Inflammatory macrophage treated with lipopolysaccharide for 4 hours (primary cell): ENCODE measurements around the gene ISCA2.
A peak's percentile ranks its signal among the peaks of the same experiment; 100 is the strongest.
"Not testable (repeated sequence)": the region's sequence is repeated elsewhere in the genome, so short reads cannot be mapped to it uniquely, and the experiment has no call there.

Experiments used
- DNase-seq: peaks from one replicate; pipeline ENCODE4 v3.0.0-alpha.2; 2020

ISCA2 gene, protein sequence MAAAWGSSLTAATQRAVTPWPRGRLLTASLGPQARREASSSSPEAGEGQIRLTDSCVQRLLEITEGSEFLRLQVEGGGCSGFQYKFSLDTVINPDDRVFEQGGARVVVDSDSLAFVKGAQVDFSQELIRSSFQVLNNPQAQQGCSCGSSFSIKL

DNA sequence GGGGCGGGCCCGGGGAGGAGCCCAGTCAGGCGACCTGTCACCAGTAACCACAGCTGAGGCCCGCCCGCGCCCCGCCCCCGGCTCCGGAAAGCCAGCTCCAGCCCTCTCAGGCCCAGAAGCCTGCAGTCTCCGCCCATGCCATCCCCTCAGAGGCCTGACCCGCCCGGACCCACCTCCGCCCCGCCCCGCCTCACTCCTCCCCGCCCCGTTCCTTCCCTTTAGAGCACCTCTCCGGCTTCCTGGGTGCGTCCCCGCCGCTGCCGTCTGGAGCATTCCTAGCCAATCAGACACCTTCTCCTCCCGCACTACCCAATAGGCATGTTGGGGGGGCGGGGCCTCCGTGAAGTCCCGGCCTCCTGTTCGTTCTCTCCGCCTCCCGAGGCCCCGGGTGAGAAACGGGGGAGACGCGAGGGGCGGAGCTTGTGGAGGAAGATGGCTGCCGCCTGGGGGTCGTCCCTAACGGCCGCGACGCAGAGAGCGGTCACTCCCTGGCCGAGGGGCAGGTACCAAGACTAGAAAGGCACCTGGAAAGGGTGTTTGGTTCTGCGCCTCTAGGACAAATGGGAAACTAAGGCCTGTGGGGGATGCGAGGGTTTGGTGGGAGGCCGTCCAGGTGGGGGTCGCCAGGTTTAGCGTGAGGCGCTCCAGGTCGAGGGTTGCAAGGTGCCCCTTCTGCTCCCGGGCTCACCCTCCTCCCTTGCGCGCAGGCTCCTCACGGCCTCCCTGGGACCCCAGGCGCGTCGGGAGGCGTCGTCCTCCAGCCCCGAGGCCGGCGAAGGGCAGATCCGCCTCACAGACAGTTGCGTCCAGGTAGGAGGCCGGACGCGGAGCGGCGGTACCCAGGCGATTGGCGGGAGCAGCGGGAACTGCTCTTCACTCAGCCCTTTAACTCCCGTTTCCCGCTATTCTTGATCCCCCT, at the start of gene ISCA2:
ISCA2 (plus strand) TSS at position 423 of the 919 bp plus-strand sequence; CDS start at position 433, 10 bp downstream.
- DNase-seq, result peak; percentile 99

DNA sequence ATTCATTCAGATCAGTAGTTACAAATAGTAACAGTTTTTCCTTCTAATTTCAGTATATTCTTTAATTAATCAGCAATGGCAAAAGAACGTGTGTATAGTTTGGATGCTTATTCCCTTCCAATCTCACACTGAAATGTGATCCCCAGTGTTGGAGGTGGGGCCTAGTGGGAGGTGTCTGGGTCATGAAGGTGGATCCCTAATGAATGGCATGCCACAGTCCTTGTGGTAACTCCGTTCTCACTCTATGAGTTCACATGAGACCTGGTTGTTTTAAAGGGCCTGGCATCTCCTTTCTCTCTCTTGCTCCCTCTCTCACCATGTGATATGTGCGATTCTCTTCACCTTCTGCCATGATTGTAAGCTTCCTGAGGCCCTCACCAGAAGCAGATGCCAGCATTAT, 48.7 kb upstream of the ISCA2 start:
- DNase-seq, result no peak

DNA sequence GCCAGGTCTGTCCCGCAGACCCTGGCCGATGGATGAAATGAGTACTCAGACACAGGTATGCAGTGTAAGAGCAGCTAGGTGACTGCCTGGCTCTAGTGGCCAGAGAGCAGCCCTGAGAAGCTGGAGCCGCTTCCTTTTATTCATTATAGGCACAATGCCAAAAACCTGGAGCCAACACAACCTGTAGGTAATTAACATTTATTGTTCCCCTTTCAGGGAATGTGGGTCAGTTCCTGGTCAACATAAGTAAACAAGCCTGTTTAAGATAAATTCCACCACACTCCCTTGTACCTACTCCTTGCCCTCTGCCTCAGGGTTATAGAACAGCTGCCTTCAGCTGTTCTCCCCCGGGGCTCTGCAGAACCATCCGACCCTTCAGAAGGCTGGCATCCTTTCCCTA, 39.2 kb upstream of the ISCA2 start:
- not testable (repeated sequence) for DNase-seq

DNA sequence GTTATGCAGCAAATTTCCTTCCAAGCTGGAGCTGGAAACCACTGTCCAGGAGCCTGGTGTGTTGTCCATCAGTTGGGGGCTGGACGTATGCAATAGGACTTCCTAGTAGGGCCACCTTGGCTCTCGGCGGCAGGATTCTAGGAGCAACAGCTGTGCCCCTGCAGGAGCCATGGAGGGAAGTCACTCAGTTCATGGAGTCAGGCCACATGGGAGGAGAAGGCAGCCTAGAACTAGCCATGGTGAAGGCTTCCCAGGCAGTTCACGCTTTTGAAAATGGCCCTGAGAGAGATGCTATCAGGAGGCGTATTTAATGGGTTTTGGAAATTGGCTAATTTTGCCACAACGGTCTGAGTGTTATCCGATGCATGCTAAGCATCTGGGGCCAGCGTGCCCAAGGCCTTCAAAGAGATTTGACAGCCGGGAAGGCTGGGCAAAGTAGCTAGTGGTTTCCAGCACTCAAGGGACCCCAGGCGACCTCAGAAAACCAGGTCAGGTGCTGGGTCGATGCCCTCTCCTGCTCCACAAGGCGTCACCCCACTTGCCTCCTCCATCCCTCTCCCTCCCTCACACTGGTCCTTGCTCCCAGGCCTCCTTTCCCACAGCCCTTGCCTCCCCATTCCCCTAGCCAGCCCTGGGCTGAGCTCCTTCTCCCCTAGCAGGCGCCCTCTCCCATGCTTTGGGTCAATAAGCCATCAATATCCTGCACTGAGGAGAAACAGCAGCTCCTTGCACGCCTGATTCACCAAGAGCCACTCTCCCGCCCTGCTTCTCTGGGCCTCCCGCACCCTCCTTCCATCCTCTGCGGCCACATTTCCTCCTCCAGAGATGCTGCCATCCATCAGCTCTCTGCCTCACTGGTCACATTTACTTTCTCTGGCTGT, 36.6 kb upstream of the ISCA2 start:
- no peak for DNase-seq

DNA sequence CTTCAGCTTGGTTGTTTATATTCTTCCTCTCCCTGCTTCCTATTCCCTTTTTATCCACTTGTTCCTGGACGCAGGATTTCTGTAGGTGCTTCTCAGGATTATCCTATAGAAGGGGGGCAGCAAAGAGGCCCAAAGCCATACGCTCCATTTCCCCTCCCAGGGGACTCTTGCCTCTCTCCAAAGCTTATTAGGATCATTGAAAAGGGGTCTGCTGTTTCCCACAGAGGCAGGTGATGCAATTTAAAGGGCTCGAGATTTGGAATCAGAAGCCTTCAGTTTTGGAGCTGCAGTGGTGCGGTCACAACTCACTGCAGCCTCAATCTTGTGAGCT, 36.0 kb upstream of the ISCA2 start:
- DNase-seq, result no peak

DNA sequence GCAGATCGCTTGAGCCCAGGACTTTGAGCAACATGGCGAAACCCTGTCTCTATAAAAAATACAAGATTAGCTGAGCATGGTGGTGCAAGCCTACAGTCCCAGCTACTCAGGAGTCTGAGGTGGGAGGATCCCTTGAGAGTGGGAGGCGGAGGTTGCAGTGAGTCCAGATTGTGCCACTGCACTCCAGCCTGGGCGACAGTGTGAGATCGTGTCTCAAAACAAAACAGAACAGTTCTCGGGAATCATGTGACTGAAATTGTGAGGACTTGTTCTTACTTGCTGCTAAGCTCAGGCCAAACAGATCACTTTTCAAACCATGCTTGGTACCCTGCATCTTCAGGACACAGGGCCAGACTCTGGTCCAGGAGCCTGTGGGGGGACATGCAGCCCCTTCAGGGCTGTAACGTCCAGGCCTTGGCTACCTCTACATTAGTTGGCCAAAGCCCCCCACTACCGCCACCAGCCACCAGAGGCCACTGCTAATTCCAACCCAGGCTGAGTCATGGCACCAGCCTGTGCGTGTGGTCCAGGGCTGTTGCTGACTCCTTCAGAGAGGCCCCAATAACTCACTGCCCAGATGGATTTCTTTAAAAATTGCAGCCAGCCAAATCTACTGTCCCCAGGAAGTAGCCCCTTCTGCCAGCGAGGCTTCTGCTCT, 34.1 kb upstream of the ISCA2 start:
- peak; percentile 51 for DNase-seq

DNA sequence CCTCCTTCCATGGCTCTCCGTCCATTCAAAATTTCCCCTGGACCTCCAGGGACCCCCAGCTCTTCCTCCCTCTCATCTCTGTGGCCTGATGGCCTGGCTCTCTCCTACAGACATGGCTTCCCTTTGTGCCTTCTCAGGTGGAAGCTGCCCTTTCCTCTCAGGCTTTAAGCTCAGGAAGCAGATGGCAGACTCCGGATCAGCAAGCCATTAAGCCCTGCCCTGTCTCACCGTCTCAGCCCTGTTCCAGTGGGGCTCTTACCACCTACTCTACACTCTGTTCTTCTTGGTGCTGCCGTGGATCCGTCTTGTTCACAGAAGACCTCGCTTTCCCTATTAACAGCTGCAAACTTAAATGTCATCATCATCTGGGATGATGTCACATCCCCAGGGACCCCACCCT, 33.6 kb upstream of the ISCA2 start:
- no peak for DNase-seq

DNA sequence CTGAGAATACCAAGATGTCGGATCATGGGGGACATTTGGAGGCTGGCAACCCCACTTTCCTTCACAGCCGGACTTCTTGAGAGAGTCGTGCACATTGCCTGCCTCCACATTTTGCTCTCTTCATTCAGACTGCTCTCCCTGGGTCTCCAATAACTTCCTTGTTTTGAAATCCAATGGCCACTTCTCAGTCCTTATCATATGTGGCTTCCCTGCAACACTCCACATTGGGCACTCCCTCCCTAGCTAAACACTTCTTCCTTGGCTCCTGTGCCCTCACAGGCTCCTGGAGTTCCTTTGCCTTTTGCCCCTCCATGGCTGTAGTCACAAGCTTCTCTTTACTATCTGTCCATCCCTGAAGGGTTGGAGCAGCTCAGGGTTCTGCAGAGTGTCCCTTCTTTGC, 30.6 kb upstream of the ISCA2 start:
- no peak for DNase-seq

DNA sequence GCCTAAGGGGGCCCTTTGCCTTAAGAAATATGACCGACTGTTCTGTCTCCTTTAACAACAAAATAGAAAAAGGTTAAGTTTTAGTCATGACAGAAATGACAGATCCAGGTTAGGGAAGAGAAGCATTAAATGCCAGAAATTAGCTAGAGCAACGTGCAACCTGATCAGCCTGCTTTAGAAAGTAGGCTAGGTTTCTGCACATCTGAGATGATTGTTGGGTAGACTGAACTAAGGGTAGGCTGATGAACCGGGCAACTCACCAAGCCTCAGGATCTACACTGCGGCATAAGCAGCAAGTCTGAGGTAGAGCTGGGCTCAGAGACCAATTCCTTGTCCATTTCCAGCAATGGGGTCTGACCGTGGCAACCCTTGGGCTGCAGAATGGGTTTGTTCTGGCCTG, 29.9 kb upstream of the ISCA2 start:
- no peak for DNase-seq

DNA sequence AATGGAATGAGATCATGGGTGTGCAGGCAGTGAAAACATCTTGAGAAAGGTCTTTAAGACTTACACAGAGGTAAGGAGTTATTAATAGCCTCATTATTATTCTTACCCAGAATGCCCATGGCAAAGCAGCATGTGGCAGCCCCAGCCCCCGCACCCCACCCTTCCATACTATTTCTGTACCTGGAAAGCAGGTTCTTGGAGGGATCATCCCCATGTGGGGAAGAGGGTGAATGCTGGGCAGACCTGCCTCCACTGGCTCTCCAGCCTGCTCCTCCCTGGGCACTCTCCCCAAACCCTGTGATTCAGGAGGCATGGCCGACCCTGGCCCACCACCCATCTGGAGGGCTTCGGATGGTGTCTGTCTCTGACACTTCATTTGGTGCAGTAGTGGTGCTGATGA, 28.8 kb upstream of the ISCA2 start:
- DNase-seq, result no peak

DNA sequence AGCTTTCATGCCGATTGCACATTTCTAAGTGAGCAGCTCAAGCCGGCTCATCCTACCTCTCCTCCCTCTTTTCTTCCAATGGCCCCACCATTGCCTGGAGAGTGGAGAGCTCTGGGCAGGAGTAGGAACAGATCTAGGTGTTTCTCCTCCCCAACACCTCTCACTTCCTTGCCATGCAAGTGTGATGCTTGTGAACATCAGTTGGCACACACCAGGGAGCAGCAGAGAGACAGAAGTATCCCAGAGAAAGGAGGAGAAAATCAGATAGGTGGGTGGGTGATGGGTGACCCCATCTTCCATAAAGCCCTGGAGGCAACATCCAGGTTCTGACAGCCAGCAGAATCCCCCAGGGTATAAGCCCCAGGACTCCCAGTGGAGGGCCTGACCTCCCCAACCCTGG, 28.2 kb upstream of the ISCA2 start:
- no peak for DNase-seq

DNA sequence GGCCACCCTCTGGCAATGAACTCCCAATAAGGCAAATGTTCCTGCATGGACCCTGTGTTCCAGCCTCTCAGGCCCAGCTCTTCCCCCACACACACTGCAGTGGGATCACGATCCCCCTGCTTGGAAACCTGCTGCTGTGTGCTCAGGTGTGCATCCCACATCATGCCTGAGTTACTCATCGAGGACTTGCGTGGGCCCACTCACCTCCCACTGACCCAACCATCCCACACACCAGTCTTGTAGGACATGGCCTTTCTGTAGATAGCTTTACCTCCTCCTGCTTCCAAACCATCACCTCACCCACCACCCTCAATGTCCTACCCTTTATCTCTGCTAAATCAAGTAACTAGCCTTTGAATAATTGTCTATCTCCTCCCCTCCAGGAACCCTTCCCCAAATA, 25.1 kb upstream of the ISCA2 start:
- DNase-seq, result no peak

DNA sequence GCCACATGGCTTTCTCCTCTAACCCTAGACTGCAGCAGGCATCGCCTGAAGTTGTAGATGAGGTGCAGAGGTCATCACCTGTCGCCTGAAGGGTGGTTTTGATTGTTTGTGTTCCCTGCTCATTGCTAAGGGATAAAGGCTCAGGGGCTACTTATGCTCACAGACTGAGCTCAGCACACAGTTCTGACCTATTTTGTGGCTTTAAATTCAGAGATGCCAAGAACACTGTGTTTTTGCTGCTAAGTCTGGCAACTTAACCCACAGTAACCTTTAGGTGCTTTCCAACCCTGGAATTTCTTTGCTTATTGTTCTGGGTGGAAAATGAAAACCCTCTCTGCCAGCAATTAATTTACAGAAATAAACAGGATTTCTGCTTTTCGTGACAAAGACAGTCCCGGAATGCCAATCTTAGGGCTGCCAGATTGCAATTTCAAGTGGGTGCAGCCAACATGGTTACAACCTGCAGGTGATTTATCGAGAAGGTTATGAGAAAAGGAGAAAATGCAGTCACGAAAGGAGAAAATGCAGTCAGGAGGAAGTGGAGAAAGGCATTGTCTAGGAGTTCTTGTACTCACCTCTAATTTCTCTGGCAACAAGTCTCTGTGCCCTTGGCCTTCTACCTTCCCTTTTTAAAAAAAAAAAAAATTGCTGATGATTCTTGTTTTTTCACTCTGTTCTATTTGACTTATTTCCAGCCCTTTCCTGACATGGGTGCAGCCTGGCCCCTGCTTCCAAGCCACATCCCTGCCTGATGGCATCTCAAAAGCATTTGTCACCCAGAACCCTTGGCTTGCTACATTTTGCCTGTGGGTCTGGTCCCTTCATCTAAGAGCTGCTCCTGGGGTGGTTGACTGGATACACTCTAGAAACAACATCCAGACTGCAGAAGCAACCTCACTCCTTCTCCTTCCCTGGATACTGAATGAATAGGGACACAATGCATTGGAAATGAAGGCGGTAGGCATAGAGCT, 23.7 kb upstream of the ISCA2 start:
- no peak for DNase-seq

DNA sequence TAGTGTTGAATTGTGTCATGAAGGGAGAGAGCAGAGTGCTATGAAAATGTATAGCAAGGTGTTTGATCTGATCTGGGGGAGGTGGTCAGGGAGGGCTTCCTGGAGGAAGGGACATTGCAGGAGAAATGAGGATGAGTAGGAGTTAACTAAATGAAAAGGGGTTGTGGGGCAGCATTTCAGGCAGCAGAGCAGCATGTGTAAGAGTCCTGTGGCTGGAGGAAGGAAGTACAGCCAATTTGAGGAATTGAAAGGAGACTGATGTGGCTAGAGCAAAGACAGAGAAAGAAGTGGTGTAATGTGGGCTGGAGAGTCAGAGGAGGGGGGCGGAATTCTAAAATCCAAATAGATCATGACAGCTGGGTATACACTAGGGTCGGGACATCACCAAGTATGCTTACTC, 21.0 kb upstream of the ISCA2 start:
- DNase-seq, result peak; percentile 84

DNA sequence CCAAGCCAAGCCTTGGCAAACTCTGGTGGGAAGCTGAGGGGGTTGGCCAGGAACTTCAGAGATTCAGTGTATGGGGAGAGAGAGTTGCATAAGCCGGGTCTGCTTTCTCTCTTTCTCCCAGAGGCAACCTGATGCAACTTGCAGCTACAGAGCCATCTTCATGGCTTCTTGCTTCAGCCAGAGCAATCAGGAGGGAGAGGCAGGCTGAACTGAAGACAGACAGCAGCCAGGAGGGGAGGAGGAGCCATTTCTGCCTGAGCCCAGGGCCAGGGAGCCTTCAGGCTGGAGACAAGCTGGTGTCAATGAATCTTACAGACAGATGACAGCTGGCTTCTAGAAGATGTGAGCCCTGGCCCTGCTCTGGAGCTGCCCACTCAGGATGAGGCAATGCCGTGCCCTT, 19.2 kb upstream of the ISCA2 start:
- DNase-seq, result peak; percentile 57

DNA sequence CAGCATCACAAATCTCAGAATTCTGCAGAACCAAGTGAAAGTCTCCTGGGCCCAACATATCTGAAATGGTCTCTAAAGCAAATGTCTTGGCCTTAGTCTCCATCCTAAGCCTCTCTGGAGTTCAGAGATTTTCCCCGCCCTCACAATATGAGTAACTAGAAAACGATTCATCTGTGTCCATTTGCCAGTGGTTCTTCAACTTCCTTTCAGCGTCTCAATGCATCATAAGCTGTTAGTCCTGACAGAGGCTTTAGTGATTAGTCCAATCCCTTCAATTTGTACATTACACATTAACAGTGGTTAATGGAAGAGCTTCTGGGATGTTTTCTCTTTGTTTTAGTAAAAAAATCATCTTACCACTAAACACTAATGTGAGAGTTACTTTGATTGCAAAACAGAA, 17.9 kb upstream of the ISCA2 start:
- no peak for DNase-seq

DNA sequence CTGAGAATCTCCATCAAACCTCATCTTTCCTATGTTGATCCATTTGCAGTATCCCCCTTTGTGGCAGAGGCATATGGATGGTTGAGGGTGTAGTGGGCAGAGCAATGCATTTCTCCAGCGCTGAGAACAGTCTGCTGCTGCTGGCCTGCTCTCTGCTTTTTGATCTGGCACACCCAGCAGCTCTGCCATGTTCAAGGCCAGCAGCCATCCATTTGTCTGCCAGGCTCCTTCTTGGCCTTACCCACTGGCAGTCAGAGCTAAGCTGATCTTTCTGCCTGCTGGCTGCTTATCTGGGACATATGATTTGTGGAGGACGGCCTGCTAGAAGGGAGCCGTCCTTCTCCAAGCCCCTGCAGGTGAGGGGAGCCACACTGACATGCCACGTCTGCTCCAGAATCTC, 17.5 kb upstream of the ISCA2 start:
- no peak for DNase-seq

DNA sequence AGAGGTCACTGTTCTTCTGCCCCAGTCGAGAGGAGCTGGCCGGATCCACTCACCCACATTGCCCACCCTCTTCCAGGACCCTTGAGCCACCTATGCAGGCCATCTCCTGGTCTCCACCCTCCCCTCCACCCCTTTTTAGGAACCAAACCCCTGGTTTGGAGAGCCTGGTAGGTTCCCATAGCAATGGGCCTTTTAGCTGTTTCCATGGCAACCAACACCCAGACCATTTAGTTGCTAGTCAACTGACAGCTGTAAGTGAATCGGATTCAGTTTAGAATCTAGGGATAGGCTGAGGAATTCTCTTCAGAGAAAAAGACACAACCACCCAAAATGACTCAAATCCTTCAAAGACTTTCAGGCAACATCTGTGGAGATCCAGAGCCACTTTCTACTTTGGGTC, 17.0 kb upstream of the ISCA2 start:
- DNase-seq, result no peak

DNA sequence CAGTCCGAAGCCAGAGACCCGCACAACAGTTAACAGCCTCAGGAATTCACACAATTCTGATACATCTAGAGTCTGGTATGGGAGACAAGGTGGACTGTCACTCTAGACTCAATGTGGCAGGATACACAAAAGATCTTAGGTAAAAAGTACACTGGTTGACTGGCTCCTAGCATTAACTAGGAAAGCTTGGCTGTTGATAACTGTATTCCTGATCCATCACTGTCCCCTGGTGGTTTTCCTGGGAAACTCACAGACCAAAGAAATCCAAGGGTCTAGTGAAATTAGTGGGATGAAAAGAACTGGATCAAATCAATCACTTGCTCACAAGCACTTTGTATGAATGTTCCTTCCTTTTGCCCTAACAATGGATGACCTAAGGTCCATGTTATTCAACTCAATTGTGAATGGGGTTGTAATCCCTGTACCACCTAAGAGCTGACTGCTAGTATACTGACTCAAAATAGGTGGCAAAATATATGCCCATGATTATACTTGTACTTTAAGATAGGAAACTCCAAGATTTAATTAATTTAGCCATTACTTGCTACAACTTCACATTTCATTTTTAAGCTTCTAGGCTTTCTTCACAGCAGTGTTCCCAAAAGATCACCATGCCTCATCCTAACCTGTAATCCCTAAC, 14.4 kb upstream of the ISCA2 start:
- no peak for DNase-seq

DNA sequence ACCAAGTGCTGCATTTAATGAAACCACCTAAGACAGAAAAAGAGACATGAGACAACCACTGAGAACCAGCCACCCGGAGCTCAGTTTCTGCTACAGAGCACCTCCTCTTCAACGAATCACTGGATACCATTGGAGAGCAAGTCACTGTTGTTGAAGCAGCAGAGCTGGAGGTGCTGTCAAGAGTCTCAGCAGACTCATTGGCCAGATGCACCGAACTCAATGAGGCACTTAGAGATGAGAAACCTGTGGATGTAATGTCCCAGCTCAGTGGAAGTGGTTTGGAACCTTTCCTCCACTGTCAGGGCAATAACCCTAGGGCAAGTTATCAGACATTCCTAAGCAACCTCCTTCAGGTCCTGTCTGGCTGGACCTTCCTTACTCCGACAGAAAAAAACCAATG, 13.5 kb upstream of the ISCA2 start:
- no peak for DNase-seq

DNA sequence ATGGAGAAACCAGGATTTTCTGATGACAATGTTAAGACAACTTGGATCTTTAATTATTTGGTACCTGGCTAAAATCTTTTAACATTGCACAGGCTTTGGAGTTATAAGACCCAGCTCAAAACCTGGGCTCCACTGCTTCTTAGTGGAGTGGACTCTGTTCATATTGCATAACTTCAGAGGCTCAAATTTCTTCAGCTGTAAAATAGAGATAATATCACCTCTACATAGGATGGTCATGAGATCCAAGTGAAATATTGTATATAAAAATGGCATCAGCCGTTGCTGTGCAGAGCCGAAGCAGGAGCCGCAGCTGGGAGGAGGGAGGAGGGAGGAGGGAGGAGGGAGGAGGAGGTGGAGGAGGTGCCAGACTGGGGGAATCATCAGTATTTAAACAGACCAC, 11.0 kb upstream of the ISCA2 start:
- DNase-seq, result no peak

DNA sequence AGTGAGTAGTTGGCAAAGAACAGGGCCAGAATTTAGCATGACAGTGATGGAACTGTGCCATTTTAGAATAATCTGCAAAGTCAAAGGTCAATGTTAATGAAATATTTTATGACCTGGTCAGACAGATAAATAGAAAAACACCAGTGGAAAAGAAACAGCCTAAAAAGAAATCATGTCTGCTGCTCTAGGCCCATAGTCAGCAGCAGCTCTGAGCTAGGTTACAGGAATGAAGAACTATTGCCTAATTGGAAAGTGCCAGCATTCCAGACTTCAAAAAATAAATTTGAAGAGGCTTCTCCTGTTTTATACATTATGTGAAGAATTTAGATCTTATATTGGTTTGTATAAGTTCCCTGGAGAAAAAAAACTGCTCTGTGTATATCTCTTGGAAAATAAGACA, 10.2 kb upstream of the ISCA2 start:
- DNase-seq, result no peak
